HepG2 (cell line): ENCODE data around the gene PKNOX2. TPM values are rescaled to one million over a fixed set of nuclear protein-coding genes. Genes with fewer than 3 reads are reported as not detected.

ENCODE experiments used
- ATAC-seq: fragments of 200-7000 bp; cut with Tn5 transposase; 3 replicates; pipeline ENCODE4 v1.9.1; 2020; ENCODE audit warnings: mild to moderate bottlenecking, moderate library complexity
- BruUV-seq: library from RNA; stranded (reverse); fragments of 400-500 nt; replicated peaks from 2 replicates; lab custom pipeline; 2021; lab: Mats Ljungman, UMichigan
- CTCF ChIA-PET: fragments of 300-600 bp; formaldehyde crosslinking; extraction: SDS; loops from one replicate; lab custom pipeline; 2021; ENCODE audit warnings: low total read pairs, inconsistent platforms, low intra/inter-chr PET ratio; lab: Yijun Ruan, JAX
- POLR2A ChIA-PET: fragments of 350-600 bp; sonication (Branson Sonifier 250); formaldehyde crosslinking; loops from one replicate; lab custom pipeline; 2020; ENCODE audit warnings: antibody characterized with exemption, inconsistent platforms; lab: Yijun Ruan, JAX
- DNase-seq: peaks from one replicate; pipeline ENCODE4 v3.0.0-alpha.2; 2015; ENCODE audit warnings: low spot score
- FAIRE-seq: peaks from 3 replicates; lab custom pipeline; 2011; peaks lifted over from hg19 to GRCh38; lab: Jason Lieb, UNC
- H2AFZ ChIP-seq: one replicate; pipeline ENCODE4 v1.6.1; 2011; ENCODE audit warnings: low read length, inconsistent platforms
- H3K27ac ChIP-seq: fragments of 300-600 bp; 3 replicates; pipeline ENCODE4 v1.8.0; 2011; ENCODE audit warnings: mixed run types, mild to moderate bottlenecking, mixed read lengths, low read length, inconsistent platforms; ENCODE audit not compliant: insufficient read depth; ENCODE audit errors: extremely low read length
- H3K27me3 ChIP-seq, 2 experiments: fragments of 200-600 bp in 1 of 2; 2 replicates in 1 of 2; 3 replicates in 1 of 2; pipeline versions ENCODE4 v1.6.0 to v1.8.0; 2011; ENCODE audit warnings: low read length in 2 of 2, mild to moderate bottlenecking in 2 of 2, moderate library complexity in 2 of 2, inconsistent platforms in 1 of 2; ENCODE audit not compliant: insufficient read depth in 2 of 2, control insufficient read depth in 1 of 2
- H3K36me3 ChIP-seq, 2 experiments: fragments of 200-600 bp in 1 of 2; replicated peaks in 1 of 2; 2 replicates in 1 of 2; 3 replicates in 1 of 2; pipeline versions ENCODE4 v1.5.1 to v1.8.0; 2011; ENCODE audit warnings: low read length in 2 of 2, inconsistent platforms in 1 of 2; ENCODE audit not compliant: insufficient read depth in 2 of 2, control insufficient read depth in 1 of 2
- H3K4me1 ChIP-seq: 2 replicates; pipeline ENCODE4 v1.5.1; 2012; ENCODE audit warnings: low read length, inconsistent platforms; ENCODE audit not compliant: insufficient read depth
- H3K4me2 ChIP-seq: 2 replicates; pipeline ENCODE4 v1.6.0; 2011; ENCODE audit warnings: low read depth, low read length, inconsistent platforms
- H3K4me3 ChIP-seq, 3 experiments: fragments of 200-600 bp in 1 of 3; sonication (generic), shearing (Covaris generic) in 1 of 3; replicated peaks in 1 of 3; 2 replicates each; pipeline ENCODE4 v1.5.1; 2011 to 2016; ENCODE audit warnings: low read length in 3 of 3, inconsistent platforms in 2 of 3, low read depth in 2 of 3, mild to moderate bottlenecking in 2 of 3, control low read depth in 1 of 3, mixed read lengths in 1 of 3; ENCODE audit not compliant: insufficient read depth in 1 of 3
- H3K79me2 ChIP-seq: one replicate; pipeline ENCODE4 v1.6.1; 2011; ENCODE audit warnings: low read length, inconsistent platforms; ENCODE audit not compliant: insufficient read depth
- H3K9ac ChIP-seq: 2 replicates; pipeline ENCODE4 v1.6.0; 2011; ENCODE audit warnings: mild to moderate bottlenecking, low read depth, low read length, inconsistent platforms; ENCODE audit not compliant: insufficient read depth
- H3K9me3 ChIP-seq: 2 replicates; pipeline ENCODE4 v1.5.1; 2012; ENCODE audit warnings: mild to moderate bottlenecking, low read length
- H4K20me1 ChIP-seq: 2 replicates; pipeline ENCODE4 v1.6.0; 2011; ENCODE audit warnings: inconsistent platforms, mild to moderate bottlenecking, low read length, moderate library complexity; ENCODE audit not compliant: insufficient read depth
- DMAP1 ChIP-seq: IDR thresholded peaks from 2 replicates; pipeline ENCODE4 v1.6.1; 2016
- IKZF4 ChIP-seq: sonication (generic); formaldehyde crosslinking; IDR thresholded peaks from 2 replicates; pipeline ENCODE4 v1.5.1; 2020; ENCODE audit warnings: borderline replicate concordance, mild to moderate bottlenecking, low read depth, missing genetic modification reagents; ENCODE audit errors: not compliant biosample characterization
- ISX ChIP-seq: sonication (generic); formaldehyde crosslinking; conservative IDR thresholded peaks from 2 replicates; pipeline ENCODE4 v1.5.0; 2020; ENCODE audit warnings: missing genetic modification reagents
- MBNL3 ChIP-seq: fragments of 250-450 bp; sonication (Bioruptor Pico); conservative IDR thresholded peaks from 2 replicates; pipeline ENCODE4 v1.8.0; 2022; ENCODE audit warnings: mild to moderate bottlenecking, inconsistent platforms
- SSRP1 ChIP-seq: IDR thresholded peaks from 2 replicates; pipeline ENCODE4 v1.6.1; 2016; ENCODE audit warnings: control low read depth
- ZFP90 ChIP-seq: sonication (generic); formaldehyde crosslinking; IDR thresholded peaks from 2 replicates; pipeline ENCODE4 v1.8.0; 2022; ENCODE audit warnings: missing genetic modification reagents, mild to moderate bottlenecking, inconsistent platforms, borderline replicate concordance
- ZNF577 ChIP-seq: sonication (generic); formaldehyde crosslinking; IDR thresholded peaks from 2 replicates; pipeline ENCODE4 v1.4.0; 2020; ENCODE audit warnings: mild to moderate bottlenecking, low read depth, missing genetic modification reagents, borderline replicate concordance
- ZSCAN25 ChIP-seq: sonication (generic); formaldehyde crosslinking; IDR thresholded peaks from 2 replicates; pipeline ENCODE4 v1.8.0; 2022; ENCODE audit warnings: mild to moderate bottlenecking, missing genetic modification reagents
- WGBS: methylation state at CpG from one replicate; pipeline ENCODE4 v1.1.6; 2017; ENCODE audit warnings: low lambda C conversion rate; 5-methylcytosine and 5-hydroxymethylcytosine counted together
- in situ Hi-C: cut with HindIII; loops from 2 replicates; pipeline ENCODE4 v1.10.0; 2017; ENCODE audit warnings: low pct_unique_long_range_greater_than_20kb; ENCODE audit not compliant: extremely low pct_ligation_motif_present
- intact Hi-C: fragments of 100-400 bp; cut with micrococcal nuclease; formaldehyde crosslinking; loops from one replicate; pipeline ENCODE4 v1.10.0; 2022; ENCODE audit not compliant: unreplicated experiment
- polyA plus RNA-seq, 8 experiments: library from polyadenylated mRNA; depleted of rRNA in 3 of 8; stranded (reverse) in 7 of 8; unstranded in 1 of 8; fragments of >200 nt; fragmentation: Illumina TruSeq in 4 of 8; extraction: Trizol in 4 of 8; gene quantifications; 2 replicates each; pipeline versions ENCODE4 v1.2.1 to v1.2.3, GENCODE V29; 2011 to 2016; ENCODE audit warnings: low read depth in 4 of 8, missing spikeins in 1 of 8, mixed read lengths in 1 of 8; ENCODE audit not compliant: insufficient read depth in 1 of 8
- total RNA-seq, 5 experiments: library from RNA; depleted of rRNA; stranded (reverse); fragments of >200 nt; fragmentation: Illumina TruSeq; extraction: Trizol; gene quantifications; 2 replicates each; pipeline ENCODE4 v1.2.3, GENCODE V29; 2016; ENCODE audit warnings: low read depth in 1 of 5
- TF ChIP-seq, protein P1 (sequence below): IDR thresholded peaks from 2 replicates; pipeline ENCODE4 v1.4.0; 2020; ENCODE audit warnings: mild to moderate bottlenecking, missing genetic modification reagents
- TF ChIP-seq, protein P2 (sequence below): sonication (generic); formaldehyde crosslinking; IDR thresholded peaks from 2 replicates; pipeline ENCODE4 v1.4.0; 2020; ENCODE audit warnings: missing genetic modification reagents, borderline replicate concordance
- TF ChIP-seq, protein P3 (sequence below): sonication (generic); formaldehyde crosslinking; IDR thresholded peaks from 2 replicates; pipeline ENCODE4 v1.4.0; 2020; ENCODE audit warnings: mild to moderate bottlenecking, missing genetic modification reagents
- TF ChIP-seq, protein P4 (sequence below): sonication (generic); formaldehyde crosslinking; IDR thresholded peaks from 2 replicates; pipeline ENCODE4 v1.4.0; 2020; ENCODE audit warnings: low read depth, mild to moderate bottlenecking, missing genetic modification reagents

PKNOX2 gene
- total and polyA plus RNA-seq, 2 of the 13 experiments (the other 11 are each of a cell fraction or from before 2014, with no cell fraction given), result not detected

- Histone ChIP-seq H2AFZ (no peak overlapping the region), H3K9ac (no peak overlapping the region), H3K4me3 (no peak overlapping the region), H3K27ac (no peak overlapping the region), H4K20me1 (no peaks in the 10 kb centered on the region), H3K4me1 (peaks cover 5% of the 10 kb centered on the region; the same call in 1 of the 2 replicates), H3K9me3 (no peaks in the 10 kb centered on the region), H3K79me2 (no peaks in the 10 kb centered on the region), H3K4me2 (no peak overlapping the region), H3K36me3 (no peaks in the 10 kb centered on the region), H3K27me3 (peaks cover 4 to 51% of the 10 kb centered on the region in 2 experiments)
- ChIA-PET POLR2A (no interaction called here), CTCF (interaction anchor here (0.6 to 1.9 kb wide), 3 partner anchors 50 to 179 kb away, joined by 3 to 23 read pairs (median 11); no protein-coding TSS in a partner anchor)
- in situ Hi-C loops (loop anchor here (5.0 to 10.0 kb wide), 2 partner anchors 49 to 166 kb away; no protein-coding TSS in a partner anchor), intact Hi-C loops (loop anchor here (1.0 to 2.0 kb wide), 3 partner anchors 50 to 178 kb away; no protein-coding TSS in a partner anchor)
- FAIRE-seq (no peak), DNase-seq (no peak), ATAC-seq (no peak)
- WGBS, result 69% methylated on average over 12 of the region's 12 CpGs
- no TSS peak for BruUV-seq
- no peak for TF ChIP-seq SSRP1 (CRISPR knock-in tag)
- TF ChIP-seq, protein P1, sequence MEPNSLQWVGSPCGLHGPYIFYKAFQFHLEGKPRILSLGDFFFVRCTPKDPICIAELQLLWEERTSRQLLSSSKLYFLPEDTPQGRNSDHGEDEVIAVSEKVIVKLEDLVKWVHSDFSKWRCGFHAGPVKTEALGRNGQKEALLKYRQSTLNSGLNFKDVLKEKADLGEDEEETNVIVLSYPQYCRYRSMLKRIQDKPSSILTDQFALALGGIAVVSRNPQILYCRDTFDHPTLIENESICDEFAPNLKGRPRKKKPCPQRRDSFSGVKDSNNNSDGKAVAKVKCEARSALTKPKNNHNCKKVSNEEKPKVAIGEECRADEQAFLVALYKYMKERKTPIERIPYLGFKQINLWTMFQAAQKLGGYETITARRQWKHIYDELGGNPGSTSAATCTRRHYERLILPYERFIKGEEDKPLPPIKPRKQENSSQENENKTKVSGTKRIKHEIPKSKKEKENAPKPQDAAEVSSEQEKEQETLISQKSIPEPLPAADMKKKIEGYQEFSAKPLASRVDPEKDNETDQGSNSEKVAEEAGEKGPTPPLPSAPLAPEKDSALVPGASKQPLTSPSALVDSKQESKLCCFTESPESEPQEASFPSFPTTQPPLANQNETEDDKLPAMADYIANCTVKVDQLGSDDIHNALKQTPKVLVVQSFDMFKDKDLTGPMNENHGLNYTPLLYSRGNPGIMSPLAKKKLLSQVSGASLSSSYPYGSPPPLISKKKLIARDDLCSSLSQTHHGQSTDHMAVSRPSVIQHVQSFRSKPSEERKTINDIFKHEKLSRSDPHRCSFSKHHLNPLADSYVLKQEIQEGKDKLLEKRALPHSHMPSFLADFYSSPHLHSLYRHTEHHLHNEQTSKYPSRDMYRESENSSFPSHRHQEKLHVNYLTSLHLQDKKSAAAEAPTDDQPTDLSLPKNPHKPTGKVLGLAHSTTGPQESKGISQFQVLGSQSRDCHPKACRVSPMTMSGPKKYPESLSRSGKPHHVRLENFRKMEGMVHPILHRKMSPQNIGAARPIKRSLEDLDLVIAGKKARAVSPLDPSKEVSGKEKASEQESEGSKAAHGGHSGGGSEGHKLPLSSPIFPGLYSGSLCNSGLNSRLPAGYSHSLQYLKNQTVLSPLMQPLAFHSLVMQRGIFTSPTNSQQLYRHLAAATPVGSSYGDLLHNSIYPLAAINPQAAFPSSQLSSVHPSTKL (CRISPR knock-in tag), result no peak
- no peak for TF ChIP-seq ISX
- TF ChIP-seq ZNF577 (CRISPR knock-in tag), result no peak
- TF ChIP-seq MBNL3 (CRISPR knock-in tag), result no peak
- TF ChIP-seq ZSCAN25 (CRISPR knock-in tag), result no peak
- TF ChIP-seq, protein P2, sequence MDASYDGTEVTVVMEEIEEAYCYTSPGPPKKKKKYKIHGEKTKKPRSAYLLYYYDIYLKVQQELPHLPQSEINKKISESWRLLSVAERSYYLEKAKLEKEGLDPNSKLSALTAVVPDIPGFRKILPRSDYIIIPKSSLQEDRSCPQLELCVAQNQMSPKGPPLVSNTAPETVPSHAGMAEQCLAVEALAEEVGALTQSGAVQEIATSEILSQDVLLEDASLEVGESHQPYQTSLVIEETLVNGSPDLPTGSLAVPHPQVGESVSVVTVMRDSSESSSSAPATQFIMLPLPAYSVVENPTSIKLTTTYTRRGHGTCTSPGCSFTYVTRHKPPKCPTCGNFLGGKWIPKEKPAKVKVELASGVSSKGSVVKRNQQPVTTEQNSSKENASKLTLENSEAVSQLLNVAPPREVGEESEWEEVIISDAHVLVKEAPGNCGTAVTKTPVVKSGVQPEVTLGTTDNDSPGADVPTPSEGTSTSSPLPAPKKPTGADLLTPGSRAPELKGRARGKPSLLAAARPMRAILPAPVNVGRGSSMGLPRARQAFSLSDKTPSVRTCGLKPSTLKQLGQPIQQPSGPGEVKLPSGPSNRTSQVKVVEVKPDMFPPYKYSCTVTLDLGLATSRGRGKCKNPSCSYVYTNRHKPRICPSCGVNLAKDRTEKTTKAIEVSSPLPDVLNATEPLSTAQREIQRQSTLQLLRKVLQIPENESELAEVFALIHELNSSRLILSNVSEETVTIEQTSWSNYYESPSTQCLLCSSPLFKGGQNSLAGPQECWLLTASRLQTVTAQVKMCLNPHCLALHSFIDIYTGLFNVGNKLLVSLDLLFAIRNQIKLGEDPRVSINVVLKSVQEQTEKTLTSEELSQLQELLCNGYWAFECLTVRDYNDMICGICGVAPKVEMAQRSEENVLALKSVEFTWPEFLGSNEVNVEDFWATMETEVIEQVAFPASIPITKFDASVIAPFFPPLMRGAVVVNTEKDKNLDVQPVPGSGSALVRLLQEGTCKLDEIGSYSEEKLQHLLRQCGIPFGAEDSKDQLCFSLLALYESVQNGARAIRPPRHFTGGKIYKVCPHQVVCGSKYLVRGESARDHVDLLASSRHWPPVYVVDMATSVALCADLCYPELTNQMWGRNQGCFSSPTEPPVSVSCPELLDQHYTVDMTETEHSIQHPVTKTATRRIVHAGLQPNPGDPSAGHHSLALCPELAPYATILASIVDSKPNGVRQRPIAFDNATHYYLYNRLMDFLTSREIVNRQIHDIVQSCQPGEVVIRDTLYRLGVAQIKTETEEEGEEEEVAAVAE (CRISPR knock-in tag), result no peak
- no peak for TF ChIP-seq DMAP1 (CRISPR knock-in tag)
- TF ChIP-seq ZFP90 (CRISPR knock-in tag), result no peak
- TF ChIP-seq, protein P3, sequence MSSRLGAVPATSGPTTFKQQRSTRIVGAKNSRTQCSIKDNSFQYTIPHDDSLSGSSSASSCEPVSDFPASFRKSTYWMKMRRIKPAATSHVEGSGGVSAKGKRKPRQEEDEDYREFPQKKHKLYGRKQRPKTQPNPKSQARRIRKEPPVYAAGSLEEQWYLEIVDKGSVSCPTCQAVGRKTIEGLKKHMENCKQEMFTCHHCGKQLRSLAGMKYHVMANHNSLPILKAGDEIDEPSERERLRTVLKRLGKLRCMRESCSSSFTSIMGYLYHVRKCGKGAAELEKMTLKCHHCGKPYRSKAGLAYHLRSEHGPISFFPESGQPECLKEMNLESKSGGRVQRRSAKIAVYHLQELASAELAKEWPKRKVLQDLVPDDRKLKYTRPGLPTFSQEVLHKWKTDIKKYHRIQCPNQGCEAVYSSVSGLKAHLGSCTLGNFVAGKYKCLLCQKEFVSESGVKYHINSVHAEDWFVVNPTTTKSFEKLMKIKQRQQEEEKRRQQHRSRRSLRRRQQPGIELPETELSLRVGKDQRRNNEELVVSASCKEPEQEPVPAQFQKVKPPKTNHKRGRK (CRISPR knock-in tag), result no peak
- TF ChIP-seq, protein P4, sequence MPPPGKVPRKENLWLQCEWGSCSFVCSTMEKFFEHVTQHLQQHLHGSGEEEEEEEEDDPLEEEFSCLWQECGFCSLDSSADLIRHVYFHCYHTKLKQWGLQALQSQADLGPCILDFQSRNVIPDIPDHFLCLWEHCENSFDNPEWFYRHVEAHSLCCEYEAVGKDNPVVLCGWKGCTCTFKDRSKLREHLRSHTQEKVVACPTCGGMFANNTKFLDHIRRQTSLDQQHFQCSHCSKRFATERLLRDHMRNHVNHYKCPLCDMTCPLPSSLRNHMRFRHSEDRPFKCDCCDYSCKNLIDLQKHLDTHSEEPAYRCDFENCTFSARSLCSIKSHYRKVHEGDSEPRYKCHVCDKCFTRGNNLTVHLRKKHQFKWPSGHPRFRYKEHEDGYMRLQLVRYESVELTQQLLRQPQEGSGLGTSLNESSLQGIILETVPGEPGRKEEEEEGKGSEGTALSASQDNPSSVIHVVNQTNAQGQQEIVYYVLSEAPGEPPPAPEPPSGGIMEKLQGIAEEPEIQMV (CRISPR knock-in tag), result no peak
- no peak for TF ChIP-seq IKZF4 (CRISPR knock-in tag)
Observed at GRCh38 chr11:125141178-125141577, 23.4 kb upstream of the PKNOX2 start.
